ENCODE results near the gene WNT7B. TPM values are rescaled to one million over a fixed set of nuclear protein-coding genes. Genes with fewer than 3 reads are reported as not detected.

The WNT7B gene
- total RNA-seq, 2 experiments from 2014 or later: not detected

GRCh38 chr22:45984316-45984916 is 7.5 kb upstream of the WNT7B start:
- CTCF ChIA-PET: interaction anchor here (1.3 to 1.4 kb wide), 2 partner anchors 11 to 121 kb away, joined by 4 to 6 read pairs; no protein-coding TSS in a partner anchor
- H3K36me3 Mint-ChIP-seq (ENCODE audit: low read depth): no peaks in the 10 kb centered on the region

GRCh38 chr22:45983797-45984196 is 6.8 kb upstream of the WNT7B start:
- Mint-ChIP-seq H3K4me1 (no peaks in the 10 kb centered on the region), H3K9me3 (no peaks in the 10 kb centered on the region), H3K36me3 (ENCODE audit: low read depth) (no peaks in the 10 kb centered on the region), H3K27me3 (no peaks in the 10 kb centered on the region), H3K27ac (no peak overlapping the region), H3K4me3 (no peak overlapping the region)
- POLR2A ChIA-PET: no interaction called here
- no peak for DNase-seq
- CTCF ChIA-PET: interaction anchor here (1.4 kb wide), 1 partner anchor 11 kb away, joined by 6 read pairs; no protein-coding TSS in a partner anchor

More at GRCh38 chr22:45984316-45984916, 7.5 kb upstream of the WNT7B start:
- Mint-ChIP-seq H3K4me1 (no peaks in the 10 kb centered on the region), H3K4me3 (no peak overlapping the region), H3K27me3 (no peaks in the 10 kb centered on the region), H3K9me3 (no peaks in the 10 kb centered on the region), H3K27ac (no peak overlapping the region)
- no peak for DNase-seq
- POLR2A ChIA-PET: no interaction called here

GRCh38 chr22:45980761-45981160 is 3.8 kb upstream of the WNT7B start:
- no peak overlapping the region for H3K27ac Mint-ChIP-seq
- no peaks in the 10 kb centered on the region for H3K36me3 Mint-ChIP-seq (ENCODE audit: low read depth)
- peaks cover 10% of the 10 kb centered on the region for H3K27me3 Mint-ChIP-seq
- CTCF ChIA-PET: interaction anchor here (0.7 to 1.8 kb wide), 2 partner anchors 75 to 118 kb away, joined by 3 to 9 read pairs; no protein-coding TSS in a partner anchor
- no peak overlapping the region for H3K4me3 Mint-ChIP-seq
- DNase-seq: no peak
- H3K4me1 Mint-ChIP-seq: peaks cover 5% of the 10 kb centered on the region
- no peaks in the 10 kb centered on the region for H3K9me3 Mint-ChIP-seq
- POLR2A ChIA-PET: no interaction called here

- Mint-ChIP-seq H3K27me3 (peaks cover 12% of the 10 kb centered on the region), H3K4me1 (peaks cover 5% of the 10 kb centered on the region), H3K4me3 (no peak overlapping the region), H3K27ac (no peak overlapping the region), H3K36me3 (ENCODE audit: low read depth) (no peaks in the 10 kb centered on the region), H3K9me3 (no peaks in the 10 kb centered on the region)
- ChIA-PET POLR2A (no interaction called here), CTCF (interaction anchor here (0.5 kb wide), 1 partner anchor 352 kb away, joined by 4 read pairs; no protein-coding TSS in a partner anchor)
- DNase-seq: no peak
Measured at GRCh38 chr22:45980268-45980570, 3.3 kb upstream of the WNT7B start.

- POLR2A ChIA-PET: no interaction called here
- H3K27me3 Mint-ChIP-seq: peaks cover 30% of the 10 kb centered on the region
- CTCF ChIA-PET: no interaction called here
- no peaks in the 10 kb centered on the region for H3K9me3 Mint-ChIP-seq
- no peak overlapping the region for H3K27ac Mint-ChIP-seq
- no peak overlapping the region for H3K4me3 Mint-ChIP-seq
- no peak for DNase-seq
- H3K36me3 Mint-ChIP-seq (ENCODE audit: low read depth): no peaks in the 10 kb centered on the region
- peaks cover 7% of the 10 kb centered on the region for H3K4me1 Mint-ChIP-seq
Measured at GRCh38 chr22:45978275-45978713, 1.3 kb upstream of the WNT7B start.

- H3K9me3 Mint-ChIP-seq: no peaks in the 10 kb centered on the region
- DNase-seq: no peak
- peaks cover 3% of the 10 kb centered on the region for H3K36me3 Mint-ChIP-seq (ENCODE audit: low read depth)
- no peak overlapping the region for H3K27ac Mint-ChIP-seq
- ChIA-PET CTCF (interaction anchor here (0.6 kb wide), 1 partner anchor 888 kb away, joined by 3 read pairs; no protein-coding TSS in a partner anchor), POLR2A (no interaction called here)
- H3K27me3 Mint-ChIP-seq: peaks cover 36% of the 10 kb centered on the region
- peaks cover 7% of the 10 kb centered on the region for H3K4me1 Mint-ChIP-seq
- H3K4me3 Mint-ChIP-seq: no peak overlapping the region
Measured at GRCh38 chr22:45977551-45978274, 751 bp upstream of the WNT7B start.

- H3K36me3 Mint-ChIP-seq (ENCODE audit: low read depth): peaks cover 3% of the 10 kb centered on the region
- peaks cover 7% of the 10 kb centered on the region for H3K4me1 Mint-ChIP-seq
- CTCF ChIA-PET: no interaction called here
- POLR2A ChIA-PET: no interaction called here
- peaks cover 40% of the 10 kb centered on the region for H3K27me3 Mint-ChIP-seq
- H3K27ac Mint-ChIP-seq: no peak overlapping the region
- no peak for DNase-seq
- no peak overlapping the region for H3K4me3 Mint-ChIP-seq
- H3K9me3 Mint-ChIP-seq: no peaks in the 10 kb centered on the region
Measured at GRCh38 chr22:45976254-45977002, 534 bp downstream of the WNT7B start.

GRCh38 chr22:45975164-45976161 is 1.5 kb downstream of the WNT7B start:
- Mint-ChIP-seq H3K4me3 (no peak overlapping the region), H3K27ac (no peak overlapping the region), H3K4me1 (peaks cover 7% of the 10 kb centered on the region), H3K27me3 (peaks cover 47% of the 10 kb centered on the region), H3K36me3 (ENCODE audit: low read depth) (peaks cover 3% of the 10 kb centered on the region), H3K9me3 (no peaks in the 10 kb centered on the region)
- no peak for DNase-seq
- CTCF ChIA-PET: no interaction called here
- POLR2A ChIA-PET: no interaction called here

GRCh38 chr22:45974498-45974897 is 2.5 kb downstream of the WNT7B start:
- no peak for DNase-seq
- Mint-ChIP-seq H3K9me3 (no peaks in the 10 kb centered on the region), H3K27me3 (peaks cover 56% of the 10 kb centered on the region), H3K27ac (no peak overlapping the region), H3K36me3 (ENCODE audit: low read depth) (peaks cover 3% of the 10 kb centered on the region), H3K4me3 (no peak overlapping the region), H3K4me1 (peaks cover 7% of the 10 kb centered on the region)
- CTCF ChIA-PET: no interaction called here
- POLR2A ChIA-PET: no interaction called here

- no peak for DNase-seq
- ChIA-PET POLR2A (no interaction called here), CTCF (no interaction called here)
- peaks cover 7% of the 10 kb centered on the region for H3K4me1 Mint-ChIP-seq
- H3K9me3 Mint-ChIP-seq: no peaks in the 10 kb centered on the region
- peaks cover 3% of the 10 kb centered on the region for H3K36me3 Mint-ChIP-seq (ENCODE audit: low read depth)
- peaks cover 65% of the 10 kb centered on the region for H3K27me3 Mint-ChIP-seq
- no peak overlapping the region for H3K4me3 Mint-ChIP-seq
- H3K27ac Mint-ChIP-seq: no peak overlapping the region
Measured at GRCh38 chr22:45972889-45973253, 4.1 kb downstream of the WNT7B start.

GRCh38 chr22:45972091-45972888 is 4.7 kb downstream of the WNT7B start:
- Mint-ChIP-seq H3K36me3 (ENCODE audit: low read depth) (peaks cover 3% of the 10 kb centered on the region), H3K27me3 (peaks cover 60% of the 10 kb centered on the region), H3K9me3 (no peaks in the 10 kb centered on the region), H3K27ac (no peak overlapping the region), H3K4me1 (peaks cover 2% of the 10 kb centered on the region), H3K4me3 (no peak overlapping the region)
- ChIA-PET POLR2A (no interaction called here), CTCF (no interaction called here)
- DNase-seq: no peak

- Mint-ChIP-seq H3K9me3 (no peaks in the 10 kb centered on the region), H3K4me1 (peaks cover 2% of the 10 kb centered on the region), H3K36me3 (ENCODE audit: low read depth) (peaks cover 3% of the 10 kb centered on the region), H3K27ac (no peak overlapping the region), H3K4me3 (no peak overlapping the region), H3K27me3 (peaks cover 60% of the 10 kb centered on the region)
- CTCF ChIA-PET: no interaction called here
- POLR2A ChIA-PET: no interaction called here
- no peak for DNase-seq
Measured at GRCh38 chr22:45971408-45972028, 5.4 kb downstream of the WNT7B start.

All from activated CD4-positive, alpha-beta memory T cell treated with anti-CD3 and anti-CD28 coated beads, Interleukin-2, amount 10 ng/mL, durations not matched to agents 7 days and 5 days (primary cell).